GM10248 (cell line): ENCODE measurements around the gene MON1A.

Source experiments
- CTCF ChIA-PET: fragments of 300-600 bp; sonication (Branson Sonifier 250); formaldehyde crosslinking; extraction: SDS; loops from one replicate; lab custom pipeline; 2021; ENCODE audit warnings: antibody characterized with exemption; lab: Yijun Ruan, JAX
- POLR2A ChIA-PET: fragments of 350-650 bp; sonication (Branson Sonifier 250); formaldehyde crosslinking; extraction: SDS; loops from one replicate; lab custom pipeline; 2020; ENCODE audit warnings: antibody characterized with exemption; lab: Yijun Ruan, JAX
- DNase-seq: peaks from one replicate; pipeline ENCODE4 v3.0.0; 2012; ENCODE audit errors: extremely low spot score
- TF ChIP-seq, protein P1 (sequence below): IDR thresholded peaks from 2 replicates; pipeline ENCODE4 v1.5.1; 2012; ENCODE audit warnings: mild to moderate bottlenecking, low read depth; ENCODE audit errors: extremely low read depth, missing control alignments, control extremely low read depth

Gene MON1A

DNA sequence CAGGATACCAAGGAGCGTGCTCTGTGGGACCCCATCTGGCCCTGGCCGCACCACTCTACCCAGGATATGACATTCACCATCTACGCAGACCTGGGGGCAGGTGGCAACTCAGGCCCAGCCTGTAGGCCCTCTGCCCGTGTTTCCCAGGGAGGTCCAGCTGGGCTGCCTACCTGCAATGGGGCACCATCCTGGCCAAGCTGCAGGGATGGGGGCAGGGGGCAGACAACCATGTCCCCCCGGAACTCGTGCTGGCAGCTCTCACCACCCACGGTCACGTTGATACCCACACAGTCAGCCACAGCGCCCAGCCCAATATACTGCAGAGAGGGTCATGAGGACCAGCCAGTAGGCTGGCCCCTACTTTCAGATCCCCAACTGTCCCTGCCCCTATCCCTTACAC lies 33.8 kb downstream of the MON1A start:
- DNase-seq: no peak
- CTCF ChIA-PET: no interaction called here
- POLR2A ChIA-PET: no interaction called here
- TF ChIP-seq, protein P1, sequence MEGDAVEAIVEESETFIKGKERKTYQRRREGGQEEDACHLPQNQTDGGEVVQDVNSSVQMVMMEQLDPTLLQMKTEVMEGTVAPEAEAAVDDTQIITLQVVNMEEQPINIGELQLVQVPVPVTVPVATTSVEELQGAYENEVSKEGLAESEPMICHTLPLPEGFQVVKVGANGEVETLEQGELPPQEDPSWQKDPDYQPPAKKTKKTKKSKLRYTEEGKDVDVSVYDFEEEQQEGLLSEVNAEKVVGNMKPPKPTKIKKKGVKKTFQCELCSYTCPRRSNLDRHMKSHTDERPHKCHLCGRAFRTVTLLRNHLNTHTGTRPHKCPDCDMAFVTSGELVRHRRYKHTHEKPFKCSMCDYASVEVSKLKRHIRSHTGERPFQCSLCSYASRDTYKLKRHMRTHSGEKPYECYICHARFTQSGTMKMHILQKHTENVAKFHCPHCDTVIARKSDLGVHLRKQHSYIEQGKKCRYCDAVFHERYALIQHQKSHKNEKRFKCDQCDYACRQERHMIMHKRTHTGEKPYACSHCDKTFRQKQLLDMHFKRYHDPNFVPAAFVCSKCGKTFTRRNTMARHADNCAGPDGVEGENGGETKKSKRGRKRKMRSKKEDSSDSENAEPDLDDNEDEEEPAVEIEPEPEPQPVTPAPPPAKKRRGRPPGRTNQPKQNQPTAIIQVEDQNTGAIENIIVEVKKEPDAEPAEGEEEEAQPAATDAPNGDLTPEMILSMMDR: no peak

DNA sequence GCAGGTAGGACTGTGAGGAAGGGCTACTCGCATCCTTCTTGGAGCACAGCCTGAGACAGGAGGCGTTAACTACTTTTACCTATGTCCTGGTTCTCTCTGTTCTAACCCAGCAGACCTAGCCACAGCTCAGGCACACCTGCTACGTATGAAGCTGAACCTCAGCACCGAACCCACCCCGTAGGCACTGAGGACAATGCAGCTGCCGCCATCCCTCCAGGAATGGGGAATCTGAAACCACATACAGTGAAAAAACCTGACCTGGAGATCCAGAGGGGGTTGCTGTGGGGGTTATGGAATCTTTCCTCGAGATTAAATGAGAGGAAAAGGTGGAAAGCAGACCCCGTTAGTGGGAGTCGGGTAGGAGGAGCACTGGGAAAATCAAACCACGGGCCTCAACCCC lies 40.3 kb downstream of the MON1A start:
- DNase-seq: no peak
- TF ChIP-seq, protein P1: no peak
- POLR2A ChIA-PET: no interaction called here
- CTCF ChIA-PET: interaction anchor here (1.3 kb wide), 2 partner anchors 11 to 51 kb away, joined by 4 to 5 read pairs; no protein-coding TSS in a partner anchor

DNA sequence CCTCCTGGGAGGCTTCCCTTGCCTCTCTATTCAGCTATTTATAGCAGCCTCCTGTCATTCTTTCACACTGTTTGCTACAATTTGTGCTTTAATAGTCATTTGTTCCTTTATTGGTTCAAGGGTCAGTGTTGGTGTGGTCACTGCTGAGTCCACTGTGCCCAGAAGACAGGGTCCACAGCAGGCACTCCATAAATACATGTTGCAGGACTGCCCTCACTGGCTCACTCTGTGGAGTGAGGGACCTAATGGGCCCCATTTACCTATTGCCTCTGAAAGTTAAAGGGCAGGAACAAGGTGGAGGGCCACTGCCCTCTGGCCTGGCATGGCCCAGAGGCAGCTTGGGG lies 42.7 kb downstream of the MON1A start:
- TF ChIP-seq, protein P1: no peak
- POLR2A ChIA-PET: no interaction called here
- CTCF ChIA-PET: interaction anchor here (1.5 kb wide), 1 partner anchor 14 kb away, joined by 4 read pairs; no protein-coding TSS in a partner anchor

DNA sequence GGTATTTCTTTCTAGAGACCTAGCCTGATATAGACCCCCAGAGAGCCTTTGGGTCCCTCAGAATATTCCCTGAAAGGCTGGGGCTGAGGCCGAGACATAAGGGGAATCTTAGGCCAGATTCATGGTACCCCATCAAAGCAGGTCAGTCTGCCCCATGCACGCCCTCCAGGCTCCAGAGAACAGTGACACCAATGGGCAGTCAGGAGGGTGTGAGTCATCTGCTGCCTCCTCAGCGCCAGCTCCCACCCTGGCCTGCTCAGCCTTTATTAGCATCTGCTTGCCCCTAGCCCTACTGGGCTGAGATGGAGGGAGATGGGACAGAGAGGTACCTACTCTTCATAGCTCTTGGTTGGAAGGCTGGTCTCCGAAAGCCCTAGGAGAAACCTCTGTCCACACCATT lies 45.6 kb downstream of the MON1A start:
- ChIA-PET CTCF (interaction anchor here (1.0 to 1.2 kb wide), 5 partner anchors 13 to 45 kb away, joined by 3 to 5 read pairs (median 4); no protein-coding TSS in a partner anchor), POLR2A (no interaction called here)
- TF ChIP-seq, protein P1: no peak
- no peak for DNase-seq

More for the DNA sequence above, 42.7 kb downstream of the MON1A start:
- DNase-seq: no peak

DNA sequence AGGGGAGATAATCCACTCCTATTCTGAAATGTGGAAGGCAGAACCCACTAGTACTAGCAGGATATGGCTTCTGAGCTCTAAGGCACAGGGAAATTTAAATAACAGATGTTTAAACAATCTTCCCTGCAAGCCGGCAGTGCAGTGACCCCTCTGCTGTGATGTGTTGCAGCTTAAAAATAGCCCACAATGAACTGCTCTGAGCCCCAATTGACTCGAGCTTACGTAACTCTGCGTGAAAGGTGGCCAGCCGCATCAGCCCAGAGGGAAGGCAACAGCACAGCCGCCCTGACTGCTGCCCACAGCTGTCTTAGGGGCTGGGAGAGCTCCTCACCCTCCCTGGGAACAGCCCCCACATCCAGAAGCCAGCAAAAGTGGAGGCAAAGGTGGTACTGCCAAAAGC lies 47.4 kb downstream of the MON1A start:
- DNase-seq: no peak
- TF ChIP-seq, protein P1: no peak
- ChIA-PET CTCF (interaction anchor here (0.8 to 1.4 kb wide), 6 partner anchors 9 to 342 kb away, joined by 3 to 7 read pairs (median 4); no protein-coding TSS in a partner anchor), POLR2A (no interaction called here)

DNA sequence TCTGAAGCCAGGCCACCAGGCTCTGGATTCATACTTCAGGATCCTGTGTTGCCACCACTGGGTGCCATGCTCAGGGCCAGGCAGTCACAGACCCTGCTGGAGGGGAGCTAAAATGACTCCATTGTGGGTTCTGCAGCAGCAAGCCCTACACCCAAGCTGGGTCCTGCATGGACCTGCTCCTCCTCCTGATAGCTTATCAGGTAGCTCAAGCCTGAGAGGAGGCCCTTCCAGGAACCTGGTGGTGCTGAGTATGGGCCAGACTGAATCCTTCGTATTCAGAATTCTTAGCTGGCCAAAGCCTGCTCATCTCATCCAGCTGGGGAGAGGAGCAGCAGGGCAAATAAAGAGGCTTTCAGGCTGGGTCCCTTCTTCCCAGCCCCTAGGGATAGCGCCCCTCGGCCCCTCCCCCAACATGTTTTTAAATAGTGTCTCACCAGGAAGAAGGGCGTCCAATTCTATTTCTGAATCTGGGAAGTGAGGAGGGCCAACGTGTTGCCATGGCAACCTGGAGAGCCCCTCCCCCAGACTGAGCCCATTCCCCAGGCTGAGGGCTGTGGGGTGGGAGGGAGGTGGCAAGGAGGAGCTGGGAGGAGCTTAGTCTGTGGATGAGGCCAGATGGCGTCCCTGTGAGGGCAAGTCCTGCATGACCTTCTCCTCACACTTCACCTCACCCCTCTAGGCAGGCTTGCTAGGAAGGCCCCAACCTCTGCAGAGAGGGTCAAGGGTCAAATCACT lies 48.9 kb downstream of the MON1A start:
- no peak for DNase-seq
- CTCF ChIA-PET: interaction anchor here (1.3 to 1.4 kb wide), 2 partner anchors 21 to 55 kb away, joined by 3 to 5 read pairs; no protein-coding TSS in a partner anchor
- POLR2A ChIA-PET: interaction anchor here (0.6 kb wide), 1 partner anchor 66 kb away, joined by 3 read pairs; no protein-coding TSS in a partner anchor
- TF ChIP-seq, protein P1: no peak
